ENCODE results near the gene SLC24A4. TPM values are rescaled to one million over a fixed set of nuclear protein-coding genes. Genes with fewer than 3 reads are reported as not detected.

Gene SLC24A4
- total RNA-seq, 2 donors from 2014 or later = 0.11 to 0.17 TPM

- Histone ChIP-seq H3K4me3 (no peak overlapping the region), H3K27ac (no peak overlapping the region), H3K9ac (ENCODE audit: low read depth in 2 of 2, low read length in 2 of 2) (no peak overlapping the region), H3K36me3 (no peaks in the 10 kb centered on the region), H3K9me3 (no peaks in the 10 kb centered on the region), H3K4me1 (no peaks in the 10 kb centered on the region), H3K27me3 (peaks cover 3% of the 10 kb centered on the region)
- intact Hi-C loops (cut with DNase I) = no loop called here
- no peak for DNase-seq
- TF ChIP-seq CTCF (IDR thresholded peaks at IDR 0.05) = no peak
These were observed 6.0 kb upstream of the SLC24A4 start for GRCh38 chr14:92316937-92317336.

- no peak for DNase-seq
- Histone ChIP-seq H3K27me3 (peaks cover 8% of the 10 kb centered on the region), H3K4me1 (no peaks in the 10 kb centered on the region), H3K9ac (ENCODE audit: low read depth in 2 of 2, low read length in 2 of 2) (no peak overlapping the region), H3K27ac (no peak overlapping the region), H3K9me3 (no peaks in the 10 kb centered on the region), H3K36me3 (no peaks in the 10 kb centered on the region), H3K4me3 (no peak overlapping the region)
- TF ChIP-seq CTCF (IDR thresholded peaks at IDR 0.05) = no peak
- intact Hi-C loops (cut with DNase I) = no loop called here
These were observed 5.5 kb upstream of the SLC24A4 start for GRCh38 chr14:92317511-92317910.

GRCh38 chr14:92321701-92322100 lies 1.3 kb upstream of the SLC24A4 start:
- H3K4me1 ChIP-seq = no peaks in the 10 kb centered on the region
- DNase-seq = no peak
- intact Hi-C loops (cut with DNase I) = no loop called here
- H3K27me3 ChIP-seq = peaks cover 30% of the 10 kb centered on the region
- no peak overlapping the region for H3K4me3 ChIP-seq
- no peak overlapping the region for H3K9ac ChIP-seq (ENCODE audit: low read depth in 2 of 2, low read length in 2 of 2)
- no peak overlapping the region for H3K27ac ChIP-seq
- TF ChIP-seq CTCF (IDR thresholded peaks at IDR 0.05) = no peak
- H3K9me3 ChIP-seq = no peaks in the 10 kb centered on the region
- H3K36me3 ChIP-seq = no peaks in the 10 kb centered on the region

- Histone ChIP-seq H3K9ac (ENCODE audit: low read depth in 2 of 2, low read length in 2 of 2) (no peak overlapping the region), H3K4me1 (no peaks in the 10 kb centered on the region), H3K4me3 (no peak overlapping the region), H3K9me3 (no peaks in the 10 kb centered on the region), H3K36me3 (no peaks in the 10 kb centered on the region), H3K27ac (no peak overlapping the region), H3K27me3 (peaks cover 30% of the 10 kb centered on the region)
- DNase-seq = no peak
- intact Hi-C loops (cut with DNase I) = no loop called here
- TF ChIP-seq CTCF (IDR thresholded peaks at IDR 0.05) = no peak
These were observed 449 bp upstream of the SLC24A4 start for GRCh38 chr14:92322516-92322915.

- no peak for TF ChIP-seq CTCF (IDR thresholded peaks at IDR 0.05)
- H3K9ac ChIP-seq (ENCODE audit: low read depth in 2 of 2, low read length in 2 of 2) = no peak overlapping the region
- H3K9me3 ChIP-seq = no peaks in the 10 kb centered on the region
- peaks cover 30% of the 10 kb centered on the region for H3K27me3 ChIP-seq
- H3K4me1 ChIP-seq = no peaks in the 10 kb centered on the region
- H3K36me3 ChIP-seq = no peaks in the 10 kb centered on the region
- no peak overlapping the region for H3K27ac ChIP-seq
- no peak for DNase-seq
- intact Hi-C loops (cut with DNase I) = no loop called here
- H3K4me3 ChIP-seq = no peak overlapping the region
These were observed 1.2 kb downstream of the SLC24A4 start for GRCh38 chr14:92323916-92324818.

All from colonic mucosa (tissue), 4 donors.